Cortex of kidney (tissue), 1 donor: ENCODE data around the gene CISD2.
"Not testable (repeated sequence)": the region's sequence is repeated elsewhere in the genome, so short reads cannot be mapped to it uniquely, and the experiment has no call there.

Experiments
- DNase-seq: peaks from one replicate; lab custom pipeline; 2025; lab: John Stamatoyannopoulos, UW

CISD2 gene

DNA sequence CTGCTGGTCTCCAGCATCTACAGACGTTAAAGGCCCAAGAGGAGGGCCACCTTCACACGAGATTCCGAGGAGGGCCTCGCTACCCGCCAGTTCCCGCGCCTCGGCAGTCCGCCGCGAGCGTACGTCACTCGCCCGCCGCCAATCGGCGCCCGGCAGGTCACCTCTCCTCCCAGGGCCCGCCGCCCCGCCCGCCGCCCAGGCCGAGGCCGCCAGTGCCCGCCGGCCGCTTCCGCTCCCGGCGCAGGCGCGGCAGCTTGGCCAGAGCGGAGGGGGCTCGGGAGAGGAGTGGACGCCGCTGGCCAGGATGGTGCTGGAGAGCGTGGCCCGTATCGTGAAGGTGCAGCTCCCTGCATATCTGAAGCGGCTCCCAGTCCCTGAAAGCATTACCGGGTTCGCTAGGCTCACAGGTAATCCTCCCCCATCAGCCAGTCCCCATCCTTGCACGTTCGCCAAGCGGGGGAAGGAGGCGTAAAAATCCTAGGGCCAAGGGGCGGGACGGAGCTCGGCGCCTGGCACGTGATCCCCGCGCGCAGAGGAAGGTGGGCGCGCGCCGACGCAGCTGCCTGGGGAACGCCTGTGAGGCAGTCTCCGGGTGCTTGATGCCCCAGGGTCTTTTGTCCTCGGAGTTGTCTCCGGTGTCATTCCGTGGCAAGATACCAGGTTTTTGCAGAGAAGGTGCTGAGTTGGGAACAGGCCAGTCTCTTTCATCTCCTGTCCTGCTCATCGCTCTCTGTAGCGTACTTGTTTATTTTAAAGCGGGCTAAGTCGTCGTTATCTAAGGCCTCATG lies at the start of gene CISD2:
CISD2 (plus strand) TSS at position 212 of the 788 bp plus-strand sequence; CDS start at position 305, 93 bp downstream.
- DNase-seq, result peak; percentile 60

- not testable (repeated sequence) for DNase-seq
These were observed 49.7 kb upstream of the CISD2 start for GRCh38 chr4:102819100-102819499.

- no peak for DNase-seq
These were observed 49.0 kb upstream of the CISD2 start for GRCh38 chr4:102819588-102820365.

DNA sequence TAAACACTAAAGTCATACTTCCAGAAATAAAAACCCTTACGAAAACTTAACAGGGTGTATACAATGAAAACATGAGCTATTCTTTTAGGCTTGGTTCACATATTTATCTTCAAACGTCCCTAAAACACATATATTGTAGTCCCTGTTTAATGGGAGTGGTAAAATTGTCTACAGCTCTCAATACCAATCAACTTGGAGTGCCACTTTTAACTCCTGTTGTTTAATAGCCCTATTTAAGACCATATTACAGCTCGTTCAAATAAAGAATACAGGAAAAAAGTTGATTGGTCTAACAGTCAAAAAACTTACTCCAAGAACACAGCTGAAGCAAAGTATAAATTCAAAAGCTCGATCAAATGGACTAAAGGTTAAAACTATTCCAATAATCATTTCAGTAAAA lies 45.3 kb upstream of the CISD2 start:
- no peak for DNase-seq

DNA sequence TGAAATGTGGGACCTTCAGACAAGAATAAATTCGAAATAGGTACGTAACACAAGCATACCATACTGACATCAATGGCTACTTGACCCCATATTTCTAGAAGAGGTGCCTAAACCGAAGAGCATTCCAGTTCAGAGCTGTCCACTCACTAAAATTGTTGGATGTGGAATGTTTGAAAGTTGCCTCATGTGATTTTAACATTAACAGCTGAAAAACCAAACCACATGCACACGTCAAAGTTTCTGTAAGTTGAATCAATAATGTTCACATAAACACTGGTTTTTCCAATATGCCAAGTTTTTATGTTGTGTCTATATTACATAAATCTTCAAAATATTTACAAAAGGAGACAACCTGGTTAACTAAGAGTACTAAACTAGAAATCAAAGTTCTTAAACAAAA lies 44.9 kb upstream of the CISD2 start:
- DNase-seq, result no peak

- DNase-seq, result no peak
These were observed 44.4 kb upstream of the CISD2 start for GRCh38 chr4:102824398-102824797.

- no peak for DNase-seq
These were observed 43.3 kb upstream of the CISD2 start for GRCh38 chr4:102825261-102826091.

GRCh38 chr4:102826105-102826889 lies 42.5 kb upstream of the CISD2 start:
- no peak for DNase-seq

DNA sequence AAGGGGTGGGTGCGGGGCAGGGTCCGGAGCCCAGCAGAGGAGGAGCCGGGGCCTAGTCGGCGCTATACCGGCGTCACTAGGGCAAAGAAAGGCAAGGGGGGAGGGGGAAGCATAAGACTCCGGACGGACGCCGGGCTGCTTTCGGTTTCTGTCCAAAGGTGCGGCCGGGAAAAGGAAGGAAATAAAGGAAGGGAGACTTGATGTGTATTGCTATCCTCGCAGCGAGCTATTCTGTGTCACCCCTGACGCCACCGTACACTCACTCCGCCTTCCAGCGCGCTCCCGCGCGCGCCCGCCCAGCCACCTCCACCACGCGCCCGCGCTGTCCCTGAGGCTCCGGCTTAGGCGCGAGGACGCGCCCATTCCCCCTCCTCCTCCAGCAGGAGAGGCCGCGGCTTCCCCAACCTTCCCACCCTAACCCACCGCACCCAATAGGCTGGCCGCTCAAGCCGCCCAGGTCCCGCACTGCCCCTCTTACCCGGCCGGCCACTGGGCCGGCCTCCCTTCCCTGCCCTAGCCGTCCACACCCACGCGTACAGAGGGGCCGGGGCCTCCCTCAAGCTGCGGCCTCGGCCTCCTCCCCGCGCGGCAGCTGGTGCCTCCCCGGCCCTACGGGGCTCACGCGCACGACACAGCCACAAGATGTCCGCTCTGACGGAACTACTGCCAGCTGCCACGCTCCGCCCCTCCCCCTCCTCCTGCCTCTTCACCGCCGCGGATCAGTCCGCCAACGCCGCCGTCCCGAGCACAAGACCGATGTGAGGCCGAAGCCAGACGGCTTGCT lies 41.7 kb upstream of the CISD2 start, which contains the start of gene UBE2D3:
UBE2D3 (minus strand) TSS at position 662 of the 784 bp plus-strand sequence. CDS start 1,043 bp downstream, outside the sequence.
- peak; percentile 73 for DNase-seq

DNA sequence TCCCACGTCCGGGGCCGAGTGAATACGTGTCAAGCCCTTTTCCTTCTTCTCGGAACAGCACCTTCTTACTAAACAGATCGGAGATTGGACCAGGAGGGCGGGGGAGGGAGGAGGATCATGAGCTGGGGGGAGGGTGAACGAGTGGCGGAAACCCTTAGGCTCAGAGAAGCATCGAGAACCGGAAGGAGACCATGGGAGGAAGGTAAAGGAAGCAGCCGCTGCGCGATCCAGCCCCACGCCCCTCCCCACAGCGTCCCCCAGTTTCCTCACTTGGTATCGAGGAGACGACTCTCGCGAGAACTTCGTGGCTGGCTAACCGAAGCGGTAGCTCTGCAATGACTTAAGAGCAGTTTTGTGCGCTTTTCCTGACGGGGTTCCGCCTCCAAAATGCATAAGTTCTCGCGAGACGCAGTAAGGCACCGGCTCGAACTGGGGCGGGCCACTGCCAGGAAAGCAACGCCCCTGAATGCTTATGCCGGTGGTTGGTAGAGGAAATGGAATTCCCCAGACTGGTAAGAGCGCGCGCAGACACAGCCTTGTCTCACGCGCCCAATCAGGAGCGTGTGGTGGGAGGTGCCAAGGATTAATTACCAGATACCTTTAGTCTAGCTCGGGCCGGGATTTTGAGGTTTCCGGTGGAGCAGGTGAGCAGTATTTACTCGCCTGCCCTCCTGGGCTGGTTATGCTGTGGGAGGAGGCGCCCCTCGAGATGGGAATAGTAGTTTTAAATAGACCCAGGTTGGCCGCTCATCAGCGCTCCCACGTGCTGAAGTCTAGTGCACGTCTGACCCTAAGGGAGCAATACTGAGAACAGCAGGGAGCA lies 40.9 kb upstream of the CISD2 start:
- peak; percentile 80 for DNase-seq

GRCh38 chr4:102828497-102828808 lies 40.3 kb upstream of the CISD2 start:
- DNase-seq, result no peak

GRCh38 chr4:102829803-102830202 lies 39.0 kb upstream of the CISD2 start:
- DNase-seq, result no peak

- DNase-seq, result no peak
These were observed 36.7 kb upstream of the CISD2 start for GRCh38 chr4:102832105-102832504.

GRCh38 chr4:102832667-102833066 lies 36.1 kb upstream of the CISD2 start:
- DNase-seq, result no peak

GRCh38 chr4:102836596-102836995 lies 32.2 kb upstream of the CISD2 start:
- no peak for DNase-seq

DNA sequence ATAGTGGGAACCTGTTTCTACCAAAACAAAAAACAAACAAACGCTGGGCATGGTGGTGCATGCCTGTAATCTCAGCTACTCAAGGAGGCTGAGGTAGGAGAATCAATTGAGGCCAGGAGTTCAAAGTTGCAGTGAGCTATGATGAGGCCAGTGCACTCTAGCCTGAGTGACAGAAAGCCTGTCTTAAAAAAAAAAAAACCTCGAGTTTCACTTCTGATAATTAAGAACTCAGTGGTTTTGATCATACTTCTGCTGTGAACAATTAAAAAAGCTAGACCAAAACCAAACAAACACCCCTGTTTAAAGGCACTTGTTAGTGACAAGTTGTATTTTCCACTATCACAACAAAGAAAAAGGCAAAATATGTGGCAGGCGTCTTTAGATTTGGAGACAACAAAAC lies 26.4 kb upstream of the CISD2 start:
- DNase-seq, result no peak

- no peak for DNase-seq
These were observed 25.5 kb upstream of the CISD2 start for GRCh38 chr4:102843273-102843672.

GRCh38 chr4:102843938-102844337 lies 24.9 kb upstream of the CISD2 start:
- no peak for DNase-seq

- DNase-seq, result no peak
These were observed 21.1 kb upstream of the CISD2 start for GRCh38 chr4:102847687-102848086.

GRCh38 chr4:102849579-102850104 lies 19.1 kb upstream of the CISD2 start:
- DNase-seq, result no peak
